ENCODE data around the gene GLP2R.

DNA sequence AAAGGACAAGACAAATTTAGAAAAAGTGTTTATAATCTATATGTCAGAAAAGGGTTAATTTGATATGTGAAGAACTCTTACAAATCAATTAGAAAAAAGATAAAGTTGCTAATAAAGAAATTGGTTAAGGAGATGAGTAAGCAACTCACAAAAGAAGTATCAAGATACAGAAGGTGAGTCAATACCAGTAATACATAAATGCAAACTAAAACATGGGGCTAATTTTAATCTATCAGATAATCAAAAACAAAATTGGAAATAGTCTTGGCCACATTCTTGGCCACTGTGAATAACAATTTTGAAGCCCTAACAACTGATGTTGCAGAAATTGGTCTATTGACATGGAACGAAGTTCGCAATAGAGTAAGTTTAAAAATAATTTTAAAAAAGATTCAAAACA lies 41.2 kb upstream of the GLP2R start:
- TF ChIP-seq POLR2A (IDR thresholded peaks at IDR 0.05), result no peak
- TF ChIP-seq, protein P1, sequence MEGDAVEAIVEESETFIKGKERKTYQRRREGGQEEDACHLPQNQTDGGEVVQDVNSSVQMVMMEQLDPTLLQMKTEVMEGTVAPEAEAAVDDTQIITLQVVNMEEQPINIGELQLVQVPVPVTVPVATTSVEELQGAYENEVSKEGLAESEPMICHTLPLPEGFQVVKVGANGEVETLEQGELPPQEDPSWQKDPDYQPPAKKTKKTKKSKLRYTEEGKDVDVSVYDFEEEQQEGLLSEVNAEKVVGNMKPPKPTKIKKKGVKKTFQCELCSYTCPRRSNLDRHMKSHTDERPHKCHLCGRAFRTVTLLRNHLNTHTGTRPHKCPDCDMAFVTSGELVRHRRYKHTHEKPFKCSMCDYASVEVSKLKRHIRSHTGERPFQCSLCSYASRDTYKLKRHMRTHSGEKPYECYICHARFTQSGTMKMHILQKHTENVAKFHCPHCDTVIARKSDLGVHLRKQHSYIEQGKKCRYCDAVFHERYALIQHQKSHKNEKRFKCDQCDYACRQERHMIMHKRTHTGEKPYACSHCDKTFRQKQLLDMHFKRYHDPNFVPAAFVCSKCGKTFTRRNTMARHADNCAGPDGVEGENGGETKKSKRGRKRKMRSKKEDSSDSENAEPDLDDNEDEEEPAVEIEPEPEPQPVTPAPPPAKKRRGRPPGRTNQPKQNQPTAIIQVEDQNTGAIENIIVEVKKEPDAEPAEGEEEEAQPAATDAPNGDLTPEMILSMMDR (IDR thresholded peaks at IDR 0.05), result no peak
